ENCODE results near the gene ARAP3.

Gene ARAP3

DNA sequence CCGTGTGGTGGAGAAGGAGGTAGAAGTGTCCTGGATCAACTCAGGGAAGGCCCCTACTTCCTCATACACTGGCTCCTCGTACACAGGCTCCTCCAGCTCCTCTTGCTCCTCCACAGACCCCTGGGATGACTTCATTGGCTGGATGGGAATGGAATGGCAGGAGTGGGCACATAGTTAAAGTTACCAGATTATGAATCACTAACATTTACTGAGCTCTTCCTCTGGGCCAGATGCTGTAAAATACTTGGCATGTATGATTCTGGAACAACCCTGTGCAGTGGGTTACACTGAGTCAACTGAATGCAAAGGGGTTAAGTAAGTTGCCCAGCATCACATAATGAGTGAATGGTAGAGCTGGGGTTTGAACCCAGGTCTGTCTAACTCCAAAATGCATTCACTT, 27.7 kb downstream of the ARAP3 start:
- no peaks in the 10 kb centered on the region for H3K4me1 ChIP-seq (ENCODE audit: insufficient read depth, low read length)
- TF ChIP-seq, protein P1, sequence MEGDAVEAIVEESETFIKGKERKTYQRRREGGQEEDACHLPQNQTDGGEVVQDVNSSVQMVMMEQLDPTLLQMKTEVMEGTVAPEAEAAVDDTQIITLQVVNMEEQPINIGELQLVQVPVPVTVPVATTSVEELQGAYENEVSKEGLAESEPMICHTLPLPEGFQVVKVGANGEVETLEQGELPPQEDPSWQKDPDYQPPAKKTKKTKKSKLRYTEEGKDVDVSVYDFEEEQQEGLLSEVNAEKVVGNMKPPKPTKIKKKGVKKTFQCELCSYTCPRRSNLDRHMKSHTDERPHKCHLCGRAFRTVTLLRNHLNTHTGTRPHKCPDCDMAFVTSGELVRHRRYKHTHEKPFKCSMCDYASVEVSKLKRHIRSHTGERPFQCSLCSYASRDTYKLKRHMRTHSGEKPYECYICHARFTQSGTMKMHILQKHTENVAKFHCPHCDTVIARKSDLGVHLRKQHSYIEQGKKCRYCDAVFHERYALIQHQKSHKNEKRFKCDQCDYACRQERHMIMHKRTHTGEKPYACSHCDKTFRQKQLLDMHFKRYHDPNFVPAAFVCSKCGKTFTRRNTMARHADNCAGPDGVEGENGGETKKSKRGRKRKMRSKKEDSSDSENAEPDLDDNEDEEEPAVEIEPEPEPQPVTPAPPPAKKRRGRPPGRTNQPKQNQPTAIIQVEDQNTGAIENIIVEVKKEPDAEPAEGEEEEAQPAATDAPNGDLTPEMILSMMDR (IDR thresholded peaks at IDR 0.05; ENCODE audit: borderline replicate concordance, extremely low read depth, low read length, poor library complexity, severe bottlenecking): no peak
- no peak for TF ChIP-seq EZH2 (IDR thresholded peaks at IDR 0.05; ENCODE audit: borderline replicate concordance, low read depth, low read length, severe bottlenecking)
- H3K4me3 ChIP-seq (ENCODE audit: low read depth in 1 of 2, low read length in 2 of 2): no peak overlapping the region
- DNase-seq (no peak), ATAC-seq (ENCODE audit: insufficient read depth, low read depth) (no peak)
- H3K27me3 ChIP-seq (ENCODE audit: insufficient read depth, low read length, poor library complexity): peaks cover 4% of the 10 kb centered on the region
- H3K79me2 ChIP-seq (ENCODE audit: insufficient read depth, low read length): no peaks in the 10 kb centered on the region
- no peaks in the 10 kb centered on the region for H3K9me3 ChIP-seq (ENCODE audit: insufficient read depth, low read length, severe bottlenecking)
- H3K36me3 ChIP-seq (ENCODE audit: insufficient read depth, low read length): no peaks in the 10 kb centered on the region
- no peak overlapping the region for H2AFZ ChIP-seq (ENCODE audit: low read depth, low read length)
- no peak overlapping the region for H3K9ac ChIP-seq (ENCODE audit: low read depth, low read length)
- H3K4me2 ChIP-seq (ENCODE audit: insufficient read depth, low read length): no peak overlapping the region
- no peaks in the 10 kb centered on the region for H4K20me1 ChIP-seq (ENCODE audit: insufficient read depth, low read length)
- no peak overlapping the region for H3K27ac ChIP-seq (ENCODE audit: low read length)

DNA sequence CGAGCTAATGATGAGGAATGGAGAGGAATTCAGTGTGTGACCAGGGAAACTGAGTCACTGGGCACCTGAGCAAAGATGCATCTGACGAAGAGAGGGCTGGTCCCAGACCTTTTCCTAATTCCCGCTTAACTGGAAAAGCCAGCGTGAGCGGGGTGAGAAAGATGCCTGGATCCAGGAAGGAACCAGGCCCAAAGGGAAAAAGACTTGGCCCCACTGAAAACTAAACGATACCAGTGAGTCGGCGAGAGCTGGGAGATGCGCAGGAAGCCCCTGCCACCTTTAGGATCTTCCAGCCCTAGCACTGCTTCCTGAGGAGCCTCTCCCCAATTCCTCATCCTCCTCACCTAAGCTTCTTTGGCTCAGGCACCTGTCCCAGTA, 30.3 kb downstream of the ARAP3 start:
- Histone ChIP-seq H3K9me3 (ENCODE audit: insufficient read depth, low read length, severe bottlenecking) (no peaks in the 10 kb centered on the region), H3K27ac (ENCODE audit: low read length) (no peak overlapping the region), H3K4me2 (ENCODE audit: insufficient read depth, low read length) (no peak overlapping the region), H3K79me2 (ENCODE audit: insufficient read depth, low read length) (no peaks in the 10 kb centered on the region), H2AFZ (ENCODE audit: low read depth, low read length) (no peak overlapping the region), H3K9ac (ENCODE audit: low read depth, low read length) (no peak overlapping the region), H3K4me3 (ENCODE audit: low read depth in 1 of 2, low read length in 2 of 2) (no peak overlapping the region), H3K4me1 (ENCODE audit: insufficient read depth, low read length) (no peaks in the 10 kb centered on the region), H4K20me1 (ENCODE audit: insufficient read depth, low read length) (no peaks in the 10 kb centered on the region), H3K27me3 (ENCODE audit: insufficient read depth, low read length, poor library complexity) (peaks cover 4% of the 10 kb centered on the region), H3K36me3 (ENCODE audit: insufficient read depth, low read length) (no peaks in the 10 kb centered on the region)
- TF ChIP-seq, protein P1 (IDR thresholded peaks at IDR 0.05; ENCODE audit: borderline replicate concordance, extremely low read depth, low read length, poor library complexity, severe bottlenecking): no peak
- TF ChIP-seq EZH2 (IDR thresholded peaks at IDR 0.05; ENCODE audit: borderline replicate concordance, low read depth, low read length, severe bottlenecking): no peak
- DNase-seq: no peak
- no peak for ATAC-seq (ENCODE audit: insufficient read depth, low read depth)

DNA sequence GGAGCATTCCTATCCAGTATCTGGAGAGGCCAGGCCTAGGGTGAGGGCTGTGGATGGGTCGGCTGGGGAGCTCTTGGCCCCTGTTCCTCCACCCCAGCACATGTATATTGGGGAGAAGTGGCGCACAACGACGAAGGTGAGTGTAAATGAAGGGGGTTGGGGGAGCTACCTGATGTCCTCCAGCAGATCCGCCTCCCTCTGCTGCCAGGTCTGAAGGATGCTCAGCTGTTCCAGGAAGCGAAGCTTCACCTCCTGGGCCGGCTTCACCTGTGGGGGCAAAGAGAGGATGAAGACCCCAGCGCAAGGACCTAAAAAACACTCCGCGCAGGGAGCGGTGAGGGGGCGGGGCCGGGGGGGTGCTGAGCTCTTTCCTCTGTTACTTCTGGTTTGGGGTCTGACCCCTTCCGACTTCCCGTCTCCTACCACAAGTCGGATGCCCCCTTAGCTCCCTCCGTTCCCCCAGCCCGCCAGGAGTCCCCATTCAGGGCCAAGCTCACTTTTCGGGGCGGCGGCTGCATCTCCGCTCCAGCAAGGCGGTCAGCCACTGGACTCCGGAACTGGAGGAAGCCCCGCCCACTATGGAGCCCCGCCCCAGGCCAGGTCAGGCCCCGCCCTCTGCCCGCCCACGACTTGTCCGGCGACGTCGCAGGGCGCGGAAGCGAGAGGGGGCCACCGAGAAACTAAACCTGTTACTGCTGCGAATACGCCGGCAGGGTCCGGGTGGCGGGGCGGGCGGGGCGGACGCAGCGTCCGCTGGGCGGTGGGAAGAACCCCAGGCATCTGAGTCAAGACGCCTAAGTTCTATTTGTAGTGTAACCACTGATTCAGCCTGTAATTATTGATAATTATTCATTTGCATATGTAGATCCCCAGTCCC, 30.9 kb downstream of the ARAP3 start, which contains the start of gene FCHSD1:
TSS of gene FCHSD1 (minus strand) at position 568 of the 877 bp plus-strand sequence. CDS start at position 518, 50 bp downstream.
- H3K79me2 ChIP-seq (ENCODE audit: insufficient read depth, low read length): no peaks in the 10 kb centered on the region
- no peaks in the 10 kb centered on the region for H4K20me1 ChIP-seq (ENCODE audit: insufficient read depth, low read length)
- no peaks in the 10 kb centered on the region for H3K9me3 ChIP-seq (ENCODE audit: insufficient read depth, low read length, severe bottlenecking)
- H3K36me3 ChIP-seq (ENCODE audit: insufficient read depth, low read length): no peaks in the 10 kb centered on the region
- ATAC-seq (ENCODE audit: insufficient read depth, low read depth): no peak
- no peak within 1 kb of the TSS for H3K4me2 ChIP-seq (ENCODE audit: insufficient read depth, low read length)
- H3K9ac ChIP-seq (ENCODE audit: low read depth, low read length): no peak within 1 kb of the TSS
- no peak for TF ChIP-seq EZH2 (IDR thresholded peaks at IDR 0.05; ENCODE audit: borderline replicate concordance, low read depth, low read length, severe bottlenecking)
- TF ChIP-seq, protein P1 (IDR thresholded peaks at IDR 0.05; ENCODE audit: borderline replicate concordance, extremely low read depth, low read length, poor library complexity, severe bottlenecking): no peak
- H2AFZ ChIP-seq (ENCODE audit: low read depth, low read length): no peak within 1 kb of the TSS
- H3K27me3 ChIP-seq (ENCODE audit: insufficient read depth, low read length, poor library complexity): peaks cover 4% of the 10 kb centered on the region
- no peak for DNase-seq
- H3K4me3 ChIP-seq (ENCODE audit: low read depth in 1 of 2, low read length in 2 of 2): no peak within 1 kb of the TSS
- H3K27ac ChIP-seq (ENCODE audit: low read length): no peak within 1 kb of the TSS
- H3K4me1 ChIP-seq (ENCODE audit: insufficient read depth, low read length): no peaks in the 10 kb centered on the region

Measured in DND-41 (cell line).